Measurements from ENCODE around the gene EVA1A.

EVA1A gene

GRCh38 chr2:75557474-75558133 lies 3.1 kb downstream of the EVA1A start:
- H3K4me1 ChIP-seq (ENCODE audit: control insufficient read depth in 5 of 5, insufficient read depth in 5 of 5, low read length in 5 of 5): peaks cover 0 to 20% (median 10%) of the 10 kb centered on the region in 5 donors
- no peaks in the 10 kb centered on the region for H3K36me3 ChIP-seq (ENCODE audit: control insufficient read depth in 5 of 5, insufficient read depth in 5 of 5, low read length in 5 of 5)
- no peak overlapping the region for H3K4me3 ChIP-seq (ENCODE audit: low read depth in 1 of 5, low read length in 5 of 5)
- H3K27ac ChIP-seq (ENCODE audit: low read depth, low read length): no peak overlapping the region
- H3K27me3 ChIP-seq (ENCODE audit: control insufficient read depth in 5 of 5, insufficient read depth in 4 of 5, low read length in 5 of 5): peaks cover 3 to 11% (median 8%) of the 10 kb centered on the region in 5 donors
- H3K9me3 ChIP-seq (ENCODE audit: control insufficient read depth in 5 of 5, low read length in 5 of 5): no peaks in the 10 kb centered on the region
- no peak overlapping the region for H3K9ac ChIP-seq (ENCODE audit: low read length in 5 of 5)

DNA sequence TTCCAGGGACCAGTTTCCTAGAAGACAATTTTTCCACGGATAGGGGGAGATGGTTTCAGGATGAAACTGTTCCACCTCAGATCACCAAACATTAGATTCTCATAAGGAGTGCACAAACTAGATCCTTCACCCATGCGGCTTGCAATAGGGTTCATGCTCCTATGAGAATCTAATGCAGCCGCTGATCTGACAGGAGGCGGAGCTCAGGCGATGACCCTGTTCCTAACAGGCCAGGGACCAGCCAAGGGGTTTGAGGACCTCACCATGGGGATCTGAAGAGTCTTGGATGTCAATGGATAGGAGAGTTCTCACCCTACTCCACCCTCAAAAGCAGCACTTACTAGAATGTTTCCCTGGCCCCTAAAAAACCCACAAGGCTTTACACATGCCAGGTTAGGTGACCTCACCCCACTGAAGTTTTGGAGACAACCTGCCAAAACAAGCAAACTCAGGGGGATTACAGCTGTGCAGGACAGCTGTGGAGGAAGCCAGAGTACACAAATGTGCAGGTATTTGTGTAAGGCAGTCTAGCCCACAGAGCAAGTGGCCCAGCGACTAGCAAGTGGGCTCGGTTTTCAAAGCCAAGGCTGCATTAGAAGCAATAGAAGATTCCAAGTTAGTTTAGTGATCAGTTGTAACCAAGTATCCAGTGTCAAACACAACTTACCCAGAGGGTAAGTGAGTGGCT lies 3.9 kb downstream of the EVA1A start:
- H3K27me3 ChIP-seq (ENCODE audit: control insufficient read depth in 5 of 5, insufficient read depth in 4 of 5, low read length in 5 of 5): peaks cover 3 to 9% (median 5%) of the 10 kb centered on the region in 5 donors
- peaks cover 0 to 20% (median 10%) of the 10 kb centered on the region in 5 donors for H3K4me1 ChIP-seq (ENCODE audit: control insufficient read depth in 5 of 5, insufficient read depth in 5 of 5, low read length in 5 of 5)
- no peak overlapping the region for H3K9ac ChIP-seq (ENCODE audit: low read length in 5 of 5)
- no peaks in the 10 kb centered on the region for H3K36me3 ChIP-seq (ENCODE audit: control insufficient read depth in 5 of 5, insufficient read depth in 5 of 5, low read length in 5 of 5)
- no peak overlapping the region for H3K27ac ChIP-seq (ENCODE audit: low read depth, low read length)
- H3K4me3 ChIP-seq (ENCODE audit: low read depth in 1 of 5, low read length in 5 of 5): no peak overlapping the region
- H3K9me3 ChIP-seq (ENCODE audit: control insufficient read depth in 5 of 5, low read length in 5 of 5): no peaks in the 10 kb centered on the region

GRCh38 chr2:75555701-75556100 lies 5.0 kb downstream of the EVA1A start:
- Histone ChIP-seq H3K36me3 (ENCODE audit: control insufficient read depth in 5 of 5, insufficient read depth in 5 of 5, low read length in 5 of 5) (no peaks in the 10 kb centered on the region), H3K4me3 (ENCODE audit: low read depth in 1 of 5, low read length in 5 of 5) (no peak overlapping the region), H3K27me3 (ENCODE audit: control insufficient read depth in 5 of 5, insufficient read depth in 4 of 5, low read length in 5 of 5) (peaks cover 3 to 7% (median 5%) of the 10 kb centered on the region in 5 donors)

GRCh38 chr2:75553935-75554531 lies 6.7 kb downstream of the EVA1A start:
- H3K27ac ChIP-seq (ENCODE audit: low read depth, low read length): no peak overlapping the region
- H3K4me3 ChIP-seq (ENCODE audit: low read depth in 1 of 5, low read length in 5 of 5): no peak overlapping the region
- H3K9ac ChIP-seq (ENCODE audit: low read length in 5 of 5): no peak overlapping the region
- H3K9me3 ChIP-seq (ENCODE audit: control insufficient read depth in 5 of 5, low read length in 5 of 5): no peaks in the 10 kb centered on the region
- peaks cover 0 to 6% (median 0%) of the 10 kb centered on the region in 5 donors for H3K27me3 ChIP-seq (ENCODE audit: control insufficient read depth in 5 of 5, insufficient read depth in 4 of 5, low read length in 5 of 5)
- H3K4me1 ChIP-seq (ENCODE audit: control insufficient read depth in 5 of 5, insufficient read depth in 5 of 5, low read length in 5 of 5): peaks cover 0 to under 1% (median 0%) of the 10 kb centered on the region in 5 donors
- no peaks in the 10 kb centered on the region for H3K36me3 ChIP-seq (ENCODE audit: control insufficient read depth in 5 of 5, insufficient read depth in 5 of 5, low read length in 5 of 5)

More at GRCh38 chr2:75555701-75556100, 5.0 kb downstream of the EVA1A start:
- H3K9ac ChIP-seq (ENCODE audit: low read length in 5 of 5): no peak overlapping the region
- H3K27ac ChIP-seq (ENCODE audit: low read depth, low read length): no peak overlapping the region
- peaks cover 0 to 14% (median 9%) of the 10 kb centered on the region in 5 donors for H3K4me1 ChIP-seq (ENCODE audit: control insufficient read depth in 5 of 5, insufficient read depth in 5 of 5, low read length in 5 of 5)
- no peaks in the 10 kb centered on the region for H3K9me3 ChIP-seq (ENCODE audit: control insufficient read depth in 5 of 5, low read length in 5 of 5)

DNA sequence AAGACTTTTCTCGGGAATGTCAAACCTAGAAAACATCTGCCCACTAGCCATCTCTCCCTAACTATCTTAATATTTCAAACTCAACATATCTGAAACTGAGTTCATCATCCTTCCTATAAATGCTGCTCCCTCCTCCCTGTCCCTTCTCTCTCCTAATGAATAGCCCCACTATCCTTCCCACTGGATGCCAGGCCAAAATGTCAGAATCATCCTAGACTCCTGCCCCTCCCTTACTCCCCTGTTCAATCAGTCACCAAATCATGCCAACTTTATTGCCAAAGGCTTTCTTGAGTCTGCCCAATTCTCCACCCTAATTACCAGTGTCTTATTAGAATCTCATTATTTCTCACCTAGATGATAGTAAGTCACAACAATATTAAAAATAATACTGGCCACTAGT lies 8.5 kb downstream of the EVA1A start:
- H3K9me3 ChIP-seq (ENCODE audit: control insufficient read depth in 5 of 5, low read length in 5 of 5): no peaks in the 10 kb centered on the region
- no peaks in the 10 kb centered on the region for H3K4me1 ChIP-seq (ENCODE audit: control insufficient read depth in 5 of 5, insufficient read depth in 5 of 5, low read length in 5 of 5)
- no peak overlapping the region for H3K27ac ChIP-seq (ENCODE audit: low read depth, low read length)
- no peak overlapping the region for H3K9ac ChIP-seq (ENCODE audit: low read length in 5 of 5)
- H3K36me3 ChIP-seq (ENCODE audit: control insufficient read depth in 5 of 5, insufficient read depth in 5 of 5, low read length in 5 of 5): no peaks in the 10 kb centered on the region
- H3K27me3 ChIP-seq (ENCODE audit: control insufficient read depth in 5 of 5, insufficient read depth in 4 of 5, low read length in 5 of 5): peaks cover 0 to 3% (median 0%) of the 10 kb centered on the region in 5 donors
- H3K4me3 ChIP-seq (ENCODE audit: low read depth in 1 of 5, low read length in 5 of 5): no peak overlapping the region

DNA sequence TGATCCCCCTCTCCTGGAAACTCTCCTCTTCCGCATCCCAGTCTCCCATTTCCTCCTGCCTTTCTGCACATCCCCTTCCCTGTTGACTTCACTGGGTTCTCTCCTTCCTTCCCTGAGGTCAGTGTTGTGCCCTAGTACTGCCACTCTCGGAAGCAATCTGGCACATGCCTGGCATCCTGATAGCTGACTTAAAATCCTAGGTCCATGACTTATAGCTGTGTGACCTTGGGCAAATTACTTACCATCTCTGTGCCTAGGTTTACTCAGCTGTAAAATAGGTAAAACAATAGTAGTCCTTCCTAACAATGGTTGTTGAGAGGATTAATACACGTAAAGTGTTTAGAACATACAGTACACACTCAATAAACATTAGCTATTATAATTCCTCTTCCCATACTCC lies 9.3 kb downstream of the EVA1A start:
- Histone ChIP-seq H3K36me3 (ENCODE audit: control insufficient read depth in 5 of 5, insufficient read depth in 5 of 5, low read length in 5 of 5) (no peaks in the 10 kb centered on the region), H3K4me3 (ENCODE audit: low read depth in 1 of 5, low read length in 5 of 5) (no peak overlapping the region), H3K27me3 (ENCODE audit: control insufficient read depth in 5 of 5, insufficient read depth in 4 of 5, low read length in 5 of 5) (peaks cover 0 to 3% (median 0%) of the 10 kb centered on the region in 5 donors), H3K4me1 (ENCODE audit: control insufficient read depth in 5 of 5, insufficient read depth in 5 of 5, low read length in 5 of 5) (no peaks in the 10 kb centered on the region), H3K9ac (ENCODE audit: low read length in 5 of 5) (no peak overlapping the region), H3K27ac (ENCODE audit: low read depth, low read length) (no peak overlapping the region), H3K9me3 (ENCODE audit: control insufficient read depth in 5 of 5, low read length in 5 of 5) (no peaks in the 10 kb centered on the region)

DNA sequence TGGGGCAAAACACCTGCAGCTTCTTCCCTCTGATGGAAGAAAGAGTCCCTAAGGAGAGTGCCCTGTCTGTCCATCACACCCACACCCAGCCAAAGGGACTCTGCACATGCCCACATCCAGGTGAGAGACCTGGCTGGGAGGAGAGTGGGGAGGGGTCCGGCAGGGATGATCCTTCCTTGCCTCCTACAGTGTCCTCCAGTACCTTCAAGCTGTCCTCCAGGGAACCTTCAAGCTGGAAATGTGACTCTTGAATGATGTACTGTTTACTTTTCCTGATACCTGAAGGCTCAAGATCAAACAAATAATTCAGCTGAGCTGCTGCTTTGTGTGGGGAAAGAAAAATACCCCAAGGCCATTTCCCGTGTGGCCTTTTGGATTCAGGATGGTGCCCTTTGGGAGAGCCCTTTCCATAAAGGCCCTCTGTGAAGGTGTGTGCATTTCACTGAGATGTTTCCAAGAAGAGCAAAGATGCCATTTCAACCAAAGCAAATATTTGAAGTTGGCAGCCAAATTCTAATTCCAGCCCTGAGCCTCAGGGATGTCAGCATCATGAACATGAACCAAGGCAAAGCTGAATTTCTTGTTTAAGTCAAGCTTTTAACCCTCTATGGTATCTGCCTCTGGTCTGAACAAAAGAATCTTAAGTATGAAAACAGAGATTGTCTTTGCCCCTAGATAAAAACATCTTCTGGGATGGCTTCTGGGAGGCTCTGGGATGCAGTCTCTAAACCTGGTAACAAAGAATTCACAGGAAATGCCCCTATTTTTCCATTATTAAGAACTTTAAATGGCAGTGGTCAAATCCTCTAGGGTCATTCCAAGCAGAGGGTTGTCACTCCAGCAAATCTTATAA lies 11.1 kb downstream of the EVA1A start:
- H3K9me3 ChIP-seq (ENCODE audit: control insufficient read depth in 5 of 5, low read length in 5 of 5): no peaks in the 10 kb centered on the region
- no peaks in the 10 kb centered on the region for H3K4me1 ChIP-seq (ENCODE audit: control insufficient read depth in 5 of 5, insufficient read depth in 5 of 5, low read length in 5 of 5)
- H3K4me3 ChIP-seq (ENCODE audit: low read depth in 1 of 5, low read length in 5 of 5): no peak overlapping the region
- peaks cover 0 to 3% (median 0%) of the 10 kb centered on the region in 5 donors for H3K27me3 ChIP-seq (ENCODE audit: control insufficient read depth in 5 of 5, insufficient read depth in 4 of 5, low read length in 5 of 5)
- H3K9ac ChIP-seq (ENCODE audit: low read length in 5 of 5): no peak overlapping the region
- no peak overlapping the region for H3K27ac ChIP-seq (ENCODE audit: low read depth, low read length)
- H3K36me3 ChIP-seq (ENCODE audit: control insufficient read depth in 5 of 5, insufficient read depth in 5 of 5, low read length in 5 of 5): no peaks in the 10 kb centered on the region

DNA sequence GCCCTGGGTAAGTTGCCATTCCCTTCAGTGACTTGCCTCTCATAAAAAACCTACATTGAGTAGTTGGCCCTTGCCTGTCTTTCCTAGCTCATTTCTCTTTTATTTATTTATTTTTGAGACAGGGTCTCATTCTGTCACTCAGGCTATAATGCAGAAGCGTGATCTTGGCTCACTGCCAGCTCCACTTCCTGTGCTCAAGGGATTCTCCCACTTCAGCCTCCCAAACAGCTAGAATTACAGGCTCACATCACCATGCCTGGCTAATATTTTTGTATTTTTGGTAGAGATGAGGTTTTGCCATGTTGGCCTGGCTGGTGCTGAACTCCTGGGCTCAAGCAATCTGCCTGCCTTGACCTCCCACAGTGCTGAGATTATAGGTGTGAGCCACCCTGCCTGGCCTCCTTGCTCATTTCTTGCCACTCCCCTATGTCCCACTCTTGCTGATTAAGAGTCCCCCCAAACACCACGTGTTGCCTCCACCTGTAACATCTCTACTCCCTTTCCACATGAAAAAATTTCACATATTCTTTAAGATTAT lies 12.6 kb downstream of the EVA1A start:
- H3K36me3 ChIP-seq (ENCODE audit: control insufficient read depth in 5 of 5, insufficient read depth in 5 of 5, low read length in 5 of 5): no peaks in the 10 kb centered on the region
- H3K9me3 ChIP-seq (ENCODE audit: control insufficient read depth in 5 of 5, low read length in 5 of 5): no peaks in the 10 kb centered on the region
- H3K4me1 ChIP-seq (ENCODE audit: control insufficient read depth in 5 of 5, insufficient read depth in 5 of 5, low read length in 5 of 5): no peaks in the 10 kb centered on the region
- no peak overlapping the region for H3K4me3 ChIP-seq (ENCODE audit: low read depth in 1 of 5, low read length in 5 of 5)
- H3K9ac ChIP-seq (ENCODE audit: low read length in 5 of 5): no peak overlapping the region
- no peak overlapping the region for H3K27ac ChIP-seq (ENCODE audit: low read depth, low read length)
- peaks cover 0 to 3% (median 0%) of the 10 kb centered on the region in 5 donors for H3K27me3 ChIP-seq (ENCODE audit: control insufficient read depth in 5 of 5, insufficient read depth in 4 of 5, low read length in 5 of 5)

DNA sequence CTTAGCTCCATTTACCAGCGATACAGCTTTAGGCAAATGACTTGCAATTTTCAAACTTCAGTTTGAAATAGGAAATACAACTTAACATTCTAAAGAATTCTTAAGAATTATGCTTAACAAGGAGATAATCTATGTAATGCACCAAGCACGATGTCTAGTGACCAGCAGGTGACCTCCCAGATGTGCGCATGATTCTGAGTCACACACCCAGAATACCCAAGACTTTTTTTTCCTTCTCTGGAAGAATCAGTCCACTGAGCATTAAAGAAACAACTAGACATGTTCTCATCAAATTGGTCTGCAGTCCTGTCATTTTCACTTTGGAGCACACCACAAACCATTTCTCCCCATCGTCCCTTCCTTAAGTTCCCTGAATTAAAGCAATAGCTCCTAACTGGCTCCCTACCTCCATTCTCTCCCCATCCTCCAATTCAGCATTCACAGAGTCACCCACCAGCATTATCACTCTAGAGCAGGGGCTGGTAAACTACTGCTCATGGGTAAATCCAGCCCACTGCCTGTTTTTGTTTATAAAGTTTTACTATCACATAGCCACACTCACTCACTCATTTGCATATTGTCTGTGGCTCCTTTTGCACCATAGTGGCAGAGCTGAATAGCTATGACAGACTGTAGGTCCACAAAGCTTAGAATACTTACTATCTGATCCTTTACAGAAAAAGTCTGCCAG lies 13.2 kb downstream of the EVA1A start:
- H3K27me3 ChIP-seq (ENCODE audit: control insufficient read depth in 5 of 5, insufficient read depth in 4 of 5, low read length in 5 of 5): peaks cover 0 to 3% (median 0%) of the 10 kb centered on the region in 5 donors
- no peaks in the 10 kb centered on the region for H3K36me3 ChIP-seq (ENCODE audit: control insufficient read depth in 5 of 5, insufficient read depth in 5 of 5, low read length in 5 of 5)
- H3K4me3 ChIP-seq (ENCODE audit: low read depth in 1 of 5, low read length in 5 of 5): no peak overlapping the region
- H3K9me3 ChIP-seq (ENCODE audit: control insufficient read depth in 5 of 5, low read length in 5 of 5): no peaks in the 10 kb centered on the region
- no peak overlapping the region for H3K27ac ChIP-seq (ENCODE audit: low read depth, low read length)
- no peaks in the 10 kb centered on the region for H3K4me1 ChIP-seq (ENCODE audit: control insufficient read depth in 5 of 5, insufficient read depth in 5 of 5, low read length in 5 of 5)
- no peak overlapping the region for H3K9ac ChIP-seq (ENCODE audit: low read length in 5 of 5)

All from subcutaneous abdominal adipose tissue (tissue), 5 donors.